Subcutaneous abdominal adipose tissue (tissue), 5 donors: ENCODE measurements around the gene RRAGC.
"Not testable (repeated sequence)": the region's sequence is repeated elsewhere in the genome, so short reads cannot be mapped to it uniquely, and the experiment has no call there.

Experiments used
- H3K27ac ChIP-seq: one replicate; pipeline ENCODE4 v1.7.0; 2013; ENCODE audit warnings: low read depth, mild to moderate bottlenecking, inconsistent platforms, low read length, moderate library complexity
- H3K27me3 ChIP-seq, 5 donors: one replicate each; pipeline ENCODE4 v1.7.0; 2013; ENCODE audit warnings: low read length in 5 of 5, inconsistent platforms in 1 of 5; ENCODE audit not compliant: control insufficient read depth in 5 of 5, insufficient read depth in 4 of 5
- H3K36me3 ChIP-seq, 5 donors: one replicate each; pipeline ENCODE4 v1.7.0; 2013; ENCODE audit warnings: low read length in 5 of 5; ENCODE audit not compliant: control insufficient read depth in 5 of 5, insufficient read depth in 5 of 5
- H3K4me1 ChIP-seq, 5 donors: one replicate each; pipeline ENCODE4 v1.7.0; 2013; ENCODE audit warnings: low read length in 5 of 5, mild to moderate bottlenecking in 3 of 5, moderate library complexity in 1 of 5; ENCODE audit not compliant: control insufficient read depth in 5 of 5, insufficient read depth in 5 of 5
- H3K4me3 ChIP-seq, 5 donors: one replicate each; pipeline ENCODE4 v1.7.0; 2013; ENCODE audit warnings: low read length in 5 of 5, low read depth in 1 of 5
- H3K9ac ChIP-seq, 5 donors: one replicate each; pipeline ENCODE4 v1.7.0; 2013; ENCODE audit warnings: low read length in 5 of 5, mild to moderate bottlenecking in 4 of 5, moderate library complexity in 3 of 5
- H3K9me3 ChIP-seq, 5 donors: one replicate each; pipeline ENCODE4 v1.7.0; 2013; ENCODE audit warnings: low read length in 5 of 5; ENCODE audit not compliant: control insufficient read depth in 5 of 5
- donor health status: healthy.
- donor health status: healthy.
- donor health status: healthy.
- donor health status: healthy.
- donor health status: healthy.

The RRAGC gene

GRCh38 chr1:38819040-38819439, 40.5 kb downstream of the RRAGC start:
- no peak overlapping the region for H3K27ac ChIP-seq
- no peak overlapping the region for H3K9ac ChIP-seq
- H3K36me3 ChIP-seq: no peaks in the 10 kb centered on the region
- H3K4me3 ChIP-seq: peak overlapping the region in 1 of 5 donors; percentile 50
- H3K4me1 ChIP-seq: peaks cover 0 to 13% (median 11%) of the 10 kb centered on the region in 5 donors
- peaks cover 0 to 11% (median 5%) of the 10 kb centered on the region in 5 donors for H3K9me3 ChIP-seq
- H3K27me3 ChIP-seq: peaks cover 24 to 47% (median 31%) of the 10 kb centered on the region in 5 donors

GRCh38 chr1:38818175-38818976, 41.2 kb downstream of the RRAGC start:
- Histone ChIP-seq H3K9ac (peak overlapping the region in 2 of 5 donors; percentile 30 to 40), H3K36me3 (no peaks in the 10 kb centered on the region), H3K9me3 (peaks cover 3 to 11% (median 5%) of the 10 kb centered on the region in 5 donors), H3K4me3 (peak overlapping the region in 4 of 5 donors; percentile 40 to 50 (median 44)), H3K4me1 (peaks cover 0 to 13% (median 11%) of the 10 kb centered on the region in 5 donors), H3K27ac (no peak overlapping the region), H3K27me3 (peaks cover 24 to 50% (median 34%) of the 10 kb centered on the region in 5 donors)

- no peaks in the 10 kb centered on the region for H3K36me3 ChIP-seq
- H3K27ac ChIP-seq: no peak overlapping the region
- H3K4me3 ChIP-seq: peak overlapping the region in 3 of 5 donors; percentile 40 to 50 (median 46)
- H3K9ac ChIP-seq: peak overlapping the region in 1 of 5 donors; percentile 40
- H3K4me1 ChIP-seq: peaks cover 0 to 13% (median 11%) of the 10 kb centered on the region in 5 donors
- H3K9me3 ChIP-seq: peaks cover 3 to 11% (median 5%) of the 10 kb centered on the region in 5 donors
- peaks cover 24 to 50% (median 34%) of the 10 kb centered on the region in 5 donors for H3K27me3 ChIP-seq
Measured at GRCh38 chr1:38817267-38818174, 42.1 kb downstream of the RRAGC start.

GRCh38 chr1:38815903-38816627, 43.5 kb downstream of the RRAGC start:
- H3K36me3 ChIP-seq: no peaks in the 10 kb centered on the region
- H3K4me1 ChIP-seq: peaks cover 0 to 13% (median 11%) of the 10 kb centered on the region in 5 donors
- no peak overlapping the region for H3K27ac ChIP-seq
- no peak overlapping the region for H3K9ac ChIP-seq
- H3K9me3 ChIP-seq: peaks cover 3 to 11% (median 5%) of the 10 kb centered on the region in 5 donors
- peaks cover 24 to 54% (median 34%) of the 10 kb centered on the region in 5 donors for H3K27me3 ChIP-seq
- H3K4me3 ChIP-seq: no peak overlapping the region

- H3K27me3 ChIP-seq: peaks cover 24 to 57% (median 35%) of the 10 kb centered on the region in 5 donors
- H3K4me3 ChIP-seq: no peak overlapping the region
- peaks cover 0 to 13% (median 11%) of the 10 kb centered on the region in 5 donors for H3K4me1 ChIP-seq
Measured at GRCh38 chr1:38814984-38815464, 44.5 kb downstream of the RRAGC start.

GRCh38 chr1:38814444-38814983, 45.1 kb downstream of the RRAGC start:
- Histone ChIP-seq H3K4me1 (peaks cover 0 to 13% (median 11%) of the 10 kb centered on the region in 5 donors), H3K27me3 (peaks cover 24 to 57% (median 38%) of the 10 kb centered on the region in 5 donors), H3K9me3 (peaks cover 3 to 11% (median 5%) of the 10 kb centered on the region in 5 donors), H3K36me3 (no peaks in the 10 kb centered on the region), H3K4me3 (no peak overlapping the region), H3K9ac (no peak overlapping the region), H3K27ac (no peak overlapping the region)

More at GRCh38 chr1:38814984-38815464, 44.5 kb downstream of the RRAGC start:
- no peak overlapping the region for H3K9ac ChIP-seq
- H3K36me3 ChIP-seq: no peaks in the 10 kb centered on the region
- H3K27ac ChIP-seq: no peak overlapping the region
- H3K9me3 ChIP-seq: peaks cover 3 to 11% (median 5%) of the 10 kb centered on the region in 5 donors

GRCh38 chr1:38812981-38813380, 46.6 kb downstream of the RRAGC start:
- H3K36me3 ChIP-seq: no peaks in the 10 kb centered on the region
- H3K4me3 ChIP-seq: no peak overlapping the region
- H3K9ac ChIP-seq: no peak overlapping the region
- H3K4me1 ChIP-seq: peaks cover 0 to 5% (median 3%) of the 10 kb centered on the region in 5 donors
- no peak overlapping the region for H3K27ac ChIP-seq
- H3K27me3 ChIP-seq: peaks cover 24 to 54% (median 40%) of the 10 kb centered on the region in 5 donors
- H3K9me3 ChIP-seq: peaks cover 3 to 11% (median 5%) of the 10 kb centered on the region in 5 donors

GRCh38 chr1:38811466-38811865, 48.1 kb downstream of the RRAGC start:
- H3K4me3 ChIP-seq, H3K9me3 ChIP-seq, H3K27ac ChIP-seq, H3K36me3 ChIP-seq, H3K4me1 ChIP-seq, H3K9ac ChIP-seq: not testable (repeated sequence)
- peaks cover 16 to 46% (median 39%) of the 10 kb centered on the region in 5 donors for H3K27me3 ChIP-seq

- Histone ChIP-seq H3K27me3 (peaks cover 19 to 59% (median 39%) of the 10 kb centered on the region in 5 donors), H3K36me3 (no peaks in the 10 kb centered on the region), H3K9ac (no peak overlapping the region), H3K4me1 (peaks cover 0 to 7% (median 3%) of the 10 kb centered on the region in 5 donors), H3K27ac (no peak overlapping the region), H3K4me3 (no peak overlapping the region), H3K9me3 (no peaks in the 10 kb centered on the region)
Measured at GRCh38 chr1:38806090-38806489, 53.5 kb downstream of the RRAGC start.
